ENCODE results near the gene ZDHHC14. TPM values are rescaled to one million over a fixed set of nuclear protein-coding genes. Genes with fewer than 3 reads are reported as not detected.
"Not testable (repeated sequence)": the region's sequence is repeated elsewhere in the genome, so short reads cannot be mapped to it uniquely, and the experiment has no call there.

The ZDHHC14 gene
- total and polyA plus RNA-seq, 8 donors: 8.2 to 33.2 (median 25.8) TPM

DNA sequence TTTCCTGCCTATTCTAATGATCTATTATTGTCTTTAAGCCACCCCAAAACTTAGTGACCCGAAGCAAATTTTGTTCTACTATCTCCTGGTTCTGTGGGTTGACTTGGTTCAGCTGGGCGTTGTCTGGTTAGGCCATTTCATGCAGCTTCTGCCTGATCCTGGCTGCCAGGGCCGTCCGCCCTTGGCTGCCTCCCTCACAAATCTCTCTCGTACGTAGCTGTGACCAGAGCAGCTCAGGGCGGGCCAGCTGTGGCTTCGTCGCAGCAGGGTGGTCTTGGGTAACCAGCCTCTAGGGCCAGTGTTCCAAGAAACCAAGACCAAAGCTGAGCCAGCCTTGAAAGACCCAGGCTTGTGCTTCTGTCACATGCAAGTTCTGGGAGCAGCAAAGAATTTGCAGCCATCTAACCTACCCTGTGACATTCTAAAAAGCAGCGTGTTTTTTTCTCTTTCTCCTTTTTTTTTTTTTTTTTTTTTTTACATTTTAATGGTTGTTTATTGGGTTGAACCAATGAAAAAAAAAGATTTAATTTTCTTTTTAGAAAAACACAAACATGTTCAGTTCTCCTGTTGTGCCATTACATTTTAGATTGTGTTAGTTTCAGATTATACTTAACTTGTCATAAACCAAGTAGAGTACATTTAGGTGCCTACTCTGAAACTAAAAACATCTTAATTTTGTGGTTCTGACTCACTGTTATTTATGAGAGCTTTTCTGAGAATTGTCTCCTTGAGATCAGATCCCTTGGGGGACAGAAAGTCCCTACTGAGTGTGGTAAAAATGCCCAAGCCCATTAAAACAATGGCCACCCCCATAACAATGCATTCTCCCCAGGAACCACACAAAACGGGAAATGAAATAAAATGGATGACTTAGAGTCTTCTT, 83.9 kb downstream of the ZDHHC14 start:
- Histone ChIP-seq H3K9me3 (no peaks in the 10 kb centered on the region), H3K4me1 (peaks cover 0 to 13% of the 10 kb centered on the region in 2 donors), H3K36me3 (no peaks in the 10 kb centered on the region), H3K4me3 (no peak overlapping the region), H3K27me3 (no peaks in the 10 kb centered on the region), H3K27ac (no peak overlapping the region)
- DNase-seq (peak in 2 of 4 donors; percentile 29 to 58), ATAC-seq (no peak)
- intact Hi-C loops (cut with DNase I): no loop called here
- TF ChIP-seq CTCF (IDR thresholded peaks at IDR 0.05): no peak

GRCh38 chr6:157466342-157466648, 85.3 kb downstream of the ZDHHC14 start:
- Histone ChIP-seq H3K9me3 (no peaks in the 10 kb centered on the region), H3K27me3 (no peaks in the 10 kb centered on the region), H3K4me3 (no peak overlapping the region), H3K36me3 (no peaks in the 10 kb centered on the region), H3K27ac (no peak overlapping the region), H3K4me1 (peaks cover 0 to 4% of the 10 kb centered on the region in 2 donors)
- intact Hi-C loops (cut with DNase I): no loop called here
- ATAC-seq: no peak
- TF ChIP-seq CTCF (IDR thresholded peaks at IDR 0.05): no peak
- no peak for DNase-seq

GRCh38 chr6:157467339-157467738, 86.3 kb downstream of the ZDHHC14 start:
- DNase-seq; ATAC-seq; H3K4me3 ChIP-seq; H3K36me3 ChIP-seq; intact Hi-C loops (cut with DNase I); H3K27me3 ChIP-seq; H3K4me1 ChIP-seq; H3K9me3 ChIP-seq; H3K27ac ChIP-seq: not testable (repeated sequence)

- ATAC-seq (no peak), DNase-seq (no peak)
- Histone ChIP-seq H3K4me1 (no peaks in the 10 kb centered on the region), H3K27ac (no peak overlapping the region), H3K9me3 (no peaks in the 10 kb centered on the region), H3K4me3 (no peak overlapping the region), H3K27me3 (no peaks in the 10 kb centered on the region), H3K36me3 (no peaks in the 10 kb centered on the region)
- intact Hi-C loops (cut with DNase I): no loop called here
- no peak for TF ChIP-seq CTCF (IDR thresholded peaks at IDR 0.05)
Measured at GRCh38 chr6:157468054-157468453, 87.1 kb downstream of the ZDHHC14 start.

GRCh38 chr6:157468574-157468973, 87.6 kb downstream of the ZDHHC14 start:
- ATAC-seq (no peak), DNase-seq (no peak)
- Histone ChIP-seq H3K27ac (no peak overlapping the region), H3K9me3 (no peaks in the 10 kb centered on the region), H3K4me1 (no peaks in the 10 kb centered on the region), H3K36me3 (no peaks in the 10 kb centered on the region), H3K27me3 (no peaks in the 10 kb centered on the region), H3K4me3 (no peak overlapping the region)
- no peak for TF ChIP-seq CTCF (IDR thresholded peaks at IDR 0.05)
- intact Hi-C loops (cut with DNase I): no loop called here

- intact Hi-C loops (cut with DNase I): no loop called here
- no peak overlapping the region for H3K27ac ChIP-seq
- ATAC-seq (no peak), DNase-seq (peak in 1 of 4 donors; percentile 58)
- no peaks in the 10 kb centered on the region for H3K36me3 ChIP-seq
- H3K9me3 ChIP-seq: no peaks in the 10 kb centered on the region
- no peak for TF ChIP-seq CTCF (IDR thresholded peaks at IDR 0.05)
- no peaks in the 10 kb centered on the region for H3K4me1 ChIP-seq
- no peaks in the 10 kb centered on the region for H3K27me3 ChIP-seq
- H3K4me3 ChIP-seq: no peak overlapping the region
Measured at GRCh38 chr6:157469378-157469777, 88.4 kb downstream of the ZDHHC14 start.

All from left lung (tissue), 10 donors.